HCT116 (cell line): Measurements from ENCODE around the gene ZNF611.
"Not testable (repeated sequence)": the region's sequence is repeated elsewhere in the genome, so short reads cannot be mapped to it uniquely, and the experiment has no call there.

Experiments
- CBX3 ChIP-seq: IDR thresholded peaks from 2 replicates; pipeline ENCODE4 v1.6.1; 2012; ENCODE audit warnings: low read depth
- CTCF ChIP-seq, 3 experiments: fragments of 200-600 bp in 1 of 3; sonication (generic) in 1 of 3; IDR thresholded peaks in 2 of 3; conservative IDR thresholded peaks in 1 of 3; 2 replicates each; pipeline ENCODE4 v1.5.1; 2012 to 2017; ENCODE audit warnings: low read depth in 2 of 3, low read length in 2 of 3, antibody characterized with exemption in 1 of 3, borderline replicate concordance in 1 of 3, control low read depth in 1 of 3, mild to moderate bottlenecking in 1 of 3, mixed read lengths in 1 of 3, mixed run types in 1 of 3, moderate library complexity in 1 of 3; ENCODE audit not compliant: insufficient read depth in 1 of 3
- EGR1 ChIP-seq: IDR thresholded peaks from 2 replicates; pipeline ENCODE4 v1.6.1; 2012; ENCODE audit warnings: low read depth
- EZH2 ChIP-seq: fragments of 200-600 bp; sonication (generic); IDR thresholded peaks from 2 replicates; pipeline ENCODE4 v1.6.1; 2017; ENCODE audit warnings: antibody characterized with exemption, mixed run types
- EZH2phosphoT487 ChIP-seq: fragments of 200-600 bp; IDR thresholded peaks from 2 replicates; pipeline ENCODE4 v1.6.1; 2018; ENCODE audit warnings: antibody characterized with exemption, borderline replicate concordance
- JUND ChIP-seq: IDR thresholded peaks from 2 replicates; pipeline ENCODE4 v1.6.1; 2012
- POLR2A ChIP-seq: IDR thresholded peaks from 2 replicates; pipeline ENCODE4 v1.7.0; 2011; ENCODE audit warnings: borderline replicate concordance; ENCODE audit not compliant: insufficient read depth, insufficient read length; ENCODE audit errors: extremely low read depth
- RAD21 ChIP-seq: IDR thresholded peaks from 2 replicates; pipeline ENCODE4 v1.6.1; 2012; ENCODE audit warnings: low read depth, mild to moderate bottlenecking
- REST ChIP-seq: IDR thresholded peaks from 2 replicates; pipeline ENCODE4 v1.6.1; 2012; ENCODE audit warnings: low read depth
- SIN3A ChIP-seq: IDR thresholded peaks from 2 replicates; pipeline ENCODE4 v1.6.1; 2012; ENCODE audit warnings: low read depth
- TCF7L2 ChIP-seq: IDR thresholded peaks from 2 replicates; pipeline ENCODE4 v1.7.0; 2011; ENCODE audit warnings: borderline replicate concordance, inconsistent platforms; ENCODE audit not compliant: insufficient read depth, insufficient read length; ENCODE audit errors: extremely low read depth
- YY1 ChIP-seq: IDR thresholded peaks from 2 replicates; pipeline ENCODE4 v1.6.1; 2011; ENCODE audit warnings: low read length, low read depth, moderate library complexity, mild to moderate bottlenecking; ENCODE audit not compliant: insufficient replicate concordance; ENCODE audit errors: extremely low read depth
- ZBTB33 ChIP-seq: IDR thresholded peaks from 2 replicates; pipeline ENCODE4 v1.6.1; 2011; ENCODE audit warnings: mild to moderate bottlenecking, low read length, moderate library complexity; ENCODE audit not compliant: insufficient replicate concordance; ENCODE audit errors: extremely low read depth
- ZFX ChIP-seq: fragments of 450-650 bp; IDR thresholded peaks from 2 replicates; pipeline ENCODE4 v1.6.1; 2017

GRCh38 chr19:52711661-52712060 lies 23.2 kb downstream of the ZNF611 start:
- TF ChIP-seq YY1; JUND; POLR2A; CTCF (IDR thresholded peaks at IDR 0.05 in 2 of 3, conservative IDR thresholded peaks at IDR 0.05 in 1 of 3; ENCODE audit: borderline replicate concordance in 1 of 3, insufficient read depth in 1 of 3, low read depth in 2 of 3, low read length in 2 of 3); RAD21; ZFX; EZH2; TCF7L2; CBX3; REST; EZH2phosphoT487; SIN3A; EGR1; ZBTB33: not testable (repeated sequence)
